GM12865 (cell line): ENCODE data around the gene CDK4.

Source experiments
- DNase-seq: peaks from one replicate; pipeline ENCODE4 v3.0.0; 2010; ENCODE audit warnings: low read depth
- H3K4me3 ChIP-seq: 2 replicates; pipeline ENCODE4 v1.5.1; 2011; ENCODE audit warnings: mild to moderate bottlenecking, low read depth, low read length, control low read depth
- TF ChIP-seq, protein P1 (sequence below): IDR thresholded peaks from 2 replicates; pipeline ENCODE4 v1.5.1; 2011; ENCODE audit warnings: low read length, control low read depth, low read depth, inconsistent platforms; ENCODE audit not compliant: insufficient read depth; ENCODE audit errors: missing control alignments

CDK4 gene

DNA sequence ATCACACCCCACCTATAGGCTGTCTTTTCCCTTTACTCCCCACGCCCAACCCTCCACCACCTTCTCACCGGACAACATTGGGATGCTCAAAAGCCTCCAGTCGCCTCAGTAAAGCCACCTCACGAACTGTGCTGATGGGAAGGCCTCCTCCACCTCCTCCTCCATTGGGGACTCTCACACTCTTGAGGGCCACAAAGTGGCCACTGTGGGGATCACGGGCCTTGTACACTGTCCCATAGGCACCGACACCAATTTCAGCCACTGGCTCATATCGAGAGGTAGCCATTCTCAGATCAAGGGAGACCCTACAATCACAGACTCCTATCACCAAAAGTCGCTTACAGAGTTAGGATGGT, 700 bp downstream of the CDK4 start:
- no peak for DNase-seq
- H3K4me3 ChIP-seq, result peak overlapping the region; percentile 86
- TF ChIP-seq, protein P1, sequence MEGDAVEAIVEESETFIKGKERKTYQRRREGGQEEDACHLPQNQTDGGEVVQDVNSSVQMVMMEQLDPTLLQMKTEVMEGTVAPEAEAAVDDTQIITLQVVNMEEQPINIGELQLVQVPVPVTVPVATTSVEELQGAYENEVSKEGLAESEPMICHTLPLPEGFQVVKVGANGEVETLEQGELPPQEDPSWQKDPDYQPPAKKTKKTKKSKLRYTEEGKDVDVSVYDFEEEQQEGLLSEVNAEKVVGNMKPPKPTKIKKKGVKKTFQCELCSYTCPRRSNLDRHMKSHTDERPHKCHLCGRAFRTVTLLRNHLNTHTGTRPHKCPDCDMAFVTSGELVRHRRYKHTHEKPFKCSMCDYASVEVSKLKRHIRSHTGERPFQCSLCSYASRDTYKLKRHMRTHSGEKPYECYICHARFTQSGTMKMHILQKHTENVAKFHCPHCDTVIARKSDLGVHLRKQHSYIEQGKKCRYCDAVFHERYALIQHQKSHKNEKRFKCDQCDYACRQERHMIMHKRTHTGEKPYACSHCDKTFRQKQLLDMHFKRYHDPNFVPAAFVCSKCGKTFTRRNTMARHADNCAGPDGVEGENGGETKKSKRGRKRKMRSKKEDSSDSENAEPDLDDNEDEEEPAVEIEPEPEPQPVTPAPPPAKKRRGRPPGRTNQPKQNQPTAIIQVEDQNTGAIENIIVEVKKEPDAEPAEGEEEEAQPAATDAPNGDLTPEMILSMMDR, result no peak

DNA sequence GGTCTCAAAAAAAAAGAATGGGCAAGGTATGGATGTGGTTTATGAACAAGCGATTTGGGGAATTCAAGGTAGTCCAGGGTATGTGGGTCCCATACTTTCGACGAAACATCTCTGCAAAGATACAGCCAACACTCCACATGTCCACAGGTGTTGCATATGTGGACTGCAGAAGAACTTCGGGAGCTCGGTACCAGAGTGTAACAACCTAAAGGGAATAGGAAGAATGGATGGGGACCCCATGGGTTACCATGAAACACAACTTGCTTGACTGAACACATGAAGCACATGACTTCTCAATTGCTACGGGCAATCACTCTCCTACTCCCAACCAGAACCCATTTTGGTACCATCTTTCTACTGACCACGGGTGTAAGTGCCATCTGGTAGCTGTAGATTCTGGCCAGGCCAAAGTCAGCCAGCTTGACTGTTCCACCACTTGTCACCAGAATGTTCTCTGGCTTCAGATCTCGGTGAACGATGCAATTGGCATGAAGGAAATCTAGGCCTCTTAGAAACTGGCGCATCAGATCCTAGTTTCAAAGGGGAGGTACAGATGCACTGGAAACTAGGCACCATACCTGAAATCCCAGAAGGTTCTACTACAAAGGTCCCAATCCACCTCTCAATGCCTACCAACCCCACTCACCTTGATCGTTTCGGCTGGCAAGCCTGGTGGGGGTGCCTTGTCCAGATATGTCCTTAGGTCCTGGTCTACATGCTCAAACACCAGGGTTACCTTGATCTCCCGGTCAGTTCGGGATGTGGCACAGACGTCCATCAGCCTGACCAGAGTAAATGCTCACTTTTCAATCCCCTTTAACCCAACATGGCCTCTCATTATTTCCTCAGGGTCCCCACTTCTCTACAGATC, 1.3 kb downstream of the CDK4 start:
- TF ChIP-seq, protein P1, result no peak
- DNase-seq, result no peak
- peak overlapping the region; percentile 86 for H3K4me3 ChIP-seq

DNA sequence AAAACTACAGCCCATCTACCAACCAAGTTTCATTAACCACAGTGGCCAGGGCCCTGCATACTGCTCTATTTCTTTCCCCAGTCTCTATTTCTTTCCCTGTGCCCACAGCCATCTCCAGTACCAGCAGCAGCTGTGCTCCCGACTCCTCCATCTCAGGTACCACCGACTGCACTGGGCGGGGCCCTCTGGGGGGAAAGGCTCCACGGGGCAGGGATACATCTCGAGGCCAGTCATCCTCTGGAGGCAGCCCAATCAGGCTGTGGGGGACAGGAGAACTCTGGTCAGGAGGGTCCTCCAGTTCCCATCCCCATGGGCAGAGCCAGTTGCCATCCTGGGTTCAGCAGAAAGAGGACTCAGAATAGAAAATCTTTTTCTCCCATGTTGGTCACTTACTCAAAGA, 3.0 kb downstream of the CDK4 start:
- TF ChIP-seq, protein P1, result no peak
- no peak for DNase-seq
- H3K4me3 ChIP-seq, result no peak overlapping the region

DNA sequence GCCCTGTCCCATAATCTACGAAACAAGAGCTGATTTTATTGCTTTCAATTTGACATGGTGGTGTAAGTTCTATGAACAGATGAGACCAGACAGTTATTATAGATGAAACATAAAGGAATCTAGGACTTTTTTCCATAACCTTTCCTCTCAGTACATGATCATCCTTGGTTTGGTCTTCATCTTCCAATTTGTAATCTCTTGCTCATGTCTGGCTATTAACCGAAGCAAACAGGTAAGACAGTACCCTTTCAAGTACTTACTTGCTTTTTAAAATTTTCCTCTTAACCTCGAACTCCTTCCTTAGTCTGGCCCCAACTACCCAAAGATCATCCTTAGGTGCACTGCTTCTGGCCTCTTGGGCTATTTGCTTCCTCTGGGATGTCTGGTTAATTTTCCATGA, 6.1 kb downstream of the CDK4 start:
- H3K4me3 ChIP-seq, result peak overlapping the region; percentile 77
- DNase-seq, result no peak
- TF ChIP-seq, protein P1, result no peak

DNA sequence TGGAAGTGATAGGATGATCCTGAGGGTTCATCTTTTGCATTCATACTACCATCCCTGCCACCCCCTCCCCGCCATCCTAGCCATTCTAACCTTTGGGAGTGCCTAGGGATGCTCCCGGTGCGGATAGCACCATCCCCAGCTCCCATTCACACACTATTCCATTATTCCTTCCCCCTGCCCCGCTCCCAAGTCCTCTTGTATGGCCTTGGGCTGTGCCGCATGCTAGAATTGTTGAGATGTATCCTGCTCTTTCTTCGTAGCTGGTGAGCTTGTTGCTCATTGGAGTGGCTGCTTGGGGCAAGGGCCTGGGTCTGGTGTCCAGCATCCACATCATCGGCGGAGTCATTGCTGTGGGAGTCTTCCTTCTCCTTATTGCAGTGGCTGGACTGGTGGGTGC, 6.6 kb downstream of the CDK4 start:
- H3K4me3 ChIP-seq, result peak overlapping the region; percentile 77
- TF ChIP-seq, protein P1, result no peak
- no peak for DNase-seq

DNA sequence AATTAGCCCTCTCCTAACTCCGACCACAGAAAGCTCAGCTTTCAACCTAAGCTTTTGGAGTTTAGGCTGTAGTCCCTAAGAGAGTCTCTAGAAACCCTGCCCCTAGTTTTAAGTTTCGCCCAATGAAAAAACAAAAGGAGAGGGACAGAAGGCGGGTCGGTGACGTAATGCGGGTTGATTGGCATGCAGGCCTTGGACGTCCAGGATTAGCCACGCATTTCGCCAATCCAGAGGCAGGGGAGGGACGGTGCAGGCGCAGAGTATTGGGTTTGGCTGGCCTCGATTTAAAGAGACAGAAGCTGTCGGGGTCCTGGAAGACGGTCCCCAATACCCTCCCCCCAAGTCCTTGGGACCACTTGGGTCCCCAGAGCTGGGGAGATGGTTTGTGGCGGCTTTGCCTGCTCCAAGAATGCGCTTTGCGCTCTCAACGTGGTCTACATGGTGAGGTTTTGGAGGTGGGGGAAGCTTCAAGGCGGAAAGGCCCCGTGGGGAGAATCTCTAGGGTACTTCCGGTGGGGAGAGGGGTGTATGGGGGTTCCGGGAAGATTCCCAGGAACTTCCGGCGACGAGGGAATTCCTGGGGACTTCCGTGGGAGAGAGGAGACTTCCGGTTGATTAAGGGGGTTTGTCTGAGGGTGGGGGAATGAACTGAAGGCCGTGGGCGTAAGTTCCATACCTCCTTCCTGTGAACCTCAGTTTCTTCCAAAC, 7.2 kb downstream of the CDK4 start, which contains the start of gene TSPAN31:
TSPAN31 (plus strand) TSS at position 263 of the 708 bp plus-strand sequence; CDS start at position 379, 116 bp downstream.
- peak; percentile 98 for DNase-seq
- H3K4me3 ChIP-seq, result peak within 1 kb of the TSS; percentile 77
- TF ChIP-seq, protein P1, result no peak
